ENCODE data around the gene PRR29.
A peak's percentile ranks its signal among the peaks of the same experiment; 100 is the strongest.

Gene PRR29

GRCh38 chr17:64051153-64051552 is 53.0 kb downstream of the PRR29 start:
- peak; percentile 68 for DNase-seq

- no peak for DNase-seq
Observed at GRCh38 chr17:64053101-64053500, 55.0 kb downstream of the PRR29 start.
